A673 (cell line): Measurements from ENCODE around the gene ACAD9.

ENCODE experiments used
- CTCF ChIP-seq: fragments of 300-800, 200-600 bp; sonication (generic); conservative IDR thresholded peaks from 2 replicates; pipeline ENCODE4 v1.5.1; 2017; ENCODE audit warnings: low read depth, mild to moderate bottlenecking, antibody characterized with exemption, low read length, moderate library complexity, mixed read lengths
- EZH2 ChIP-seq: fragments of 200-600 bp; sonication (generic); IDR thresholded peaks from 2 replicates; pipeline ENCODE4 v1.6.1; 2017; ENCODE audit warnings: borderline replicate concordance, low read depth, mild to moderate bottlenecking, mixed read lengths, antibody characterized with exemption, low read length; ENCODE audit not compliant: poor library complexity, severe bottlenecking

GRCh38 chr3:128942161-128942952, 62.9 kb downstream of the ACAD9 start:
- TF ChIP-seq CTCF (no peak), EZH2 (no peak)
